HepG2 (cell line): Measurements from ENCODE around the gene BCL7A. TPM values are rescaled to one million over a fixed set of nuclear protein-coding genes. Genes with fewer than 3 reads are reported as not detected.

Source experiments
- CEBPG ChIP-seq: IDR thresholded peaks from 2 replicates; pipeline ENCODE4 v1.6.1; 2016
- DZIP1 ChIP-seq: sonication (generic); formaldehyde crosslinking; IDR thresholded peaks from 2 replicates; pipeline ENCODE4 v1.5.0; 2020; ENCODE audit warnings: mild to moderate bottlenecking, missing genetic modification reagents
- EP300 ChIP-seq, 3 experiments: sonication (generic) in 1 of 3; formaldehyde crosslinking in 1 of 3; IDR thresholded peaks; 2 replicates each; pipeline versions ENCODE4 v1.5.1 to v1.6.1; 2011 to 2020; ENCODE audit warnings: low read depth in 2 of 3, low read length in 2 of 3, borderline replicate concordance in 1 of 3, improper control_type of control experiment in 1 of 3, mild to moderate bottlenecking in 1 of 3, missing genetic modification reagents in 1 of 3, moderate library complexity in 1 of 3
- ERF ChIP-seq: IDR thresholded peaks from 2 replicates; pipeline ENCODE4 v1.6.1; 2018; ENCODE audit warnings: missing biosample characterization, missing genetic modification reagents
- FOSL1 ChIP-seq: sonication (generic); formaldehyde crosslinking; IDR thresholded peaks from 2 replicates; pipeline ENCODE4 v1.9.0; 2021; ENCODE audit warnings: missing genetic modification reagents, borderline replicate concordance
- HDAC1 ChIP-seq: sonication (generic); formaldehyde crosslinking; IDR thresholded peaks from 2 replicates; pipeline ENCODE4 v1.5.1; 2020; ENCODE audit warnings: mild to moderate bottlenecking, missing genetic modification reagents
- IRF1 ChIP-seq: sonication (generic); formaldehyde crosslinking; IDR thresholded peaks from 2 replicates; pipeline ENCODE4 v1.4.0; 2020; ENCODE audit warnings: low read depth, mild to moderate bottlenecking, missing genetic modification reagents
- IRF9 ChIP-seq: sonication (generic); formaldehyde crosslinking; IDR thresholded peaks from 2 replicates; pipeline ENCODE4 v1.8.0; 2022; ENCODE audit warnings: missing genetic modification reagents, mild to moderate bottlenecking, borderline replicate concordance
- KLF13 ChIP-seq: sonication (generic); formaldehyde crosslinking; IDR thresholded peaks from 2 replicates; pipeline ENCODE4 v1.4.0; 2020; ENCODE audit warnings: mild to moderate bottlenecking, missing genetic modification reagents
- MYC ChIP-seq: sonication (generic); formaldehyde crosslinking; IDR thresholded peaks from 2 replicates; pipeline ENCODE4 v1.9.0; 2021; ENCODE audit warnings: missing genetic modification reagents, borderline replicate concordance
- NFKBIZ ChIP-seq: IDR thresholded peaks from 2 replicates; pipeline ENCODE4 v1.6.1; 2018; ENCODE audit warnings: missing genetic modification reagents, missing compliant biosample characterization
- ONECUT2 ChIP-seq: sonication (generic); formaldehyde crosslinking; IDR thresholded peaks from 2 replicates; pipeline ENCODE4 v1.4.0; 2020; ENCODE audit warnings: missing genetic modification reagents
- RAD21 ChIP-seq: fragments of 450-650 bp; formaldehyde crosslinking; IDR thresholded peaks from 2 replicates; pipeline ENCODE4 v1.5.0; 2020; ENCODE audit warnings: mild to moderate bottlenecking
- ZNF143 ChIP-seq: sonication (generic); formaldehyde crosslinking; IDR thresholded peaks from 2 replicates; pipeline ENCODE4 v1.4.0; 2020; ENCODE audit warnings: missing genetic modification reagents
- ZNF296 ChIP-seq: sonication (generic); formaldehyde crosslinking; conservative IDR thresholded peaks from 2 replicates; pipeline ENCODE4 v1.5.0; 2020; ENCODE audit warnings: mild to moderate bottlenecking, missing genetic modification reagents
- ZNF687 ChIP-seq: sonication (generic); formaldehyde crosslinking; IDR thresholded peaks from 2 replicates; pipeline ENCODE4 v1.5.1; 2020; ENCODE audit warnings: mild to moderate bottlenecking, missing genetic modification reagents, moderate library complexity
- ZNF792 ChIP-seq: IDR thresholded peaks from 2 replicates; pipeline ENCODE4 v1.6.1; 2016
- ZNF883 ChIP-seq: sonication (generic); formaldehyde crosslinking; IDR thresholded peaks from 2 replicates; pipeline ENCODE4 v1.5.1; 2020; ENCODE audit warnings: mild to moderate bottlenecking, missing genetic modification reagents; ENCODE audit errors: not compliant biosample characterization
- polyA plus RNA-seq, 8 experiments: library from polyadenylated mRNA; depleted of rRNA in 3 of 8; stranded (reverse) in 7 of 8; unstranded in 1 of 8; fragments of >200 nt; fragmentation: Illumina TruSeq in 4 of 8; extraction: Trizol in 4 of 8; gene quantifications; 2 replicates each; pipeline versions ENCODE4 v1.2.1 to v1.2.3, GENCODE V29; 2011 to 2016; ENCODE audit warnings: low read depth in 4 of 8, missing spikeins in 1 of 8, mixed read lengths in 1 of 8; ENCODE audit not compliant: insufficient read depth in 1 of 8
- total RNA-seq, 5 experiments: library from RNA; depleted of rRNA; stranded (reverse); fragments of >200 nt; fragmentation: Illumina TruSeq; extraction: Trizol; gene quantifications; 2 replicates each; pipeline ENCODE4 v1.2.3, GENCODE V29; 2016; ENCODE audit warnings: low read depth in 1 of 5

The BCL7A gene
- total and polyA plus RNA-seq, 2 of the 13 experiments (the other 11 are each of a cell fraction or from before 2014, with no cell fraction given): 4.1 to 6.2 TPM

- peak; percentile 86; the same call in 1 of the 2 replicates for TF ChIP-seq DZIP1 (CRISPR knock-in tag)
- TF ChIP-seq ZNF883 (CRISPR knock-in tag): peak; percentile 95
- TF ChIP-seq ERF (CRISPR knock-in tag): peak; percentile 79
- no peak for TF ChIP-seq FOSL1 (CRISPR knock-in tag)
- no peak for TF ChIP-seq IRF1
- TF ChIP-seq ZNF792: peak; percentile 53
- peak; percentile 92 for TF ChIP-seq MYC (CRISPR knock-in tag)
- TF ChIP-seq CEBPG (CRISPR knock-in tag): no peak
- TF ChIP-seq EP300 (IDR thresholded peaks at IDR 0.05; ENCODE audit: low read depth in 2 of 2, low read length in 2 of 2): no peak
- no peak for TF ChIP-seq EP300 (CRISPR knock-in tag; IDR thresholded peaks at IDR 0.05; ENCODE audit: borderline replicate concordance)
- peak; percentile 33; the same call in 1 of the 2 replicates for TF ChIP-seq ZNF143
- 0 out of 2 replicates have a peak, but pooled peaks have one; percentile 26 for TF ChIP-seq RAD21 (CRISPR knock-in tag)
- peak; percentile 33; the same call in 1 of the 2 replicates for TF ChIP-seq ONECUT2
- no peak for TF ChIP-seq KLF13 (CRISPR knock-in tag)
- TF ChIP-seq IRF9 (CRISPR knock-in tag): peak; percentile 82; the same call in 1 of the 2 replicates
- peak; percentile 64 for TF ChIP-seq HDAC1
- TF ChIP-seq NFKBIZ: no peak
- TF ChIP-seq ZNF296 (CRISPR knock-in tag): no peak
- peak; percentile 96 for TF ChIP-seq ZNF687 (CRISPR knock-in tag)
Observed at GRCh38 chr12:122078141-122079032, 56.7 kb downstream of the BCL7A start, which contains the start of gene MLXIP (continued).
